ENCODE data around the gene GHRH.

DNA sequence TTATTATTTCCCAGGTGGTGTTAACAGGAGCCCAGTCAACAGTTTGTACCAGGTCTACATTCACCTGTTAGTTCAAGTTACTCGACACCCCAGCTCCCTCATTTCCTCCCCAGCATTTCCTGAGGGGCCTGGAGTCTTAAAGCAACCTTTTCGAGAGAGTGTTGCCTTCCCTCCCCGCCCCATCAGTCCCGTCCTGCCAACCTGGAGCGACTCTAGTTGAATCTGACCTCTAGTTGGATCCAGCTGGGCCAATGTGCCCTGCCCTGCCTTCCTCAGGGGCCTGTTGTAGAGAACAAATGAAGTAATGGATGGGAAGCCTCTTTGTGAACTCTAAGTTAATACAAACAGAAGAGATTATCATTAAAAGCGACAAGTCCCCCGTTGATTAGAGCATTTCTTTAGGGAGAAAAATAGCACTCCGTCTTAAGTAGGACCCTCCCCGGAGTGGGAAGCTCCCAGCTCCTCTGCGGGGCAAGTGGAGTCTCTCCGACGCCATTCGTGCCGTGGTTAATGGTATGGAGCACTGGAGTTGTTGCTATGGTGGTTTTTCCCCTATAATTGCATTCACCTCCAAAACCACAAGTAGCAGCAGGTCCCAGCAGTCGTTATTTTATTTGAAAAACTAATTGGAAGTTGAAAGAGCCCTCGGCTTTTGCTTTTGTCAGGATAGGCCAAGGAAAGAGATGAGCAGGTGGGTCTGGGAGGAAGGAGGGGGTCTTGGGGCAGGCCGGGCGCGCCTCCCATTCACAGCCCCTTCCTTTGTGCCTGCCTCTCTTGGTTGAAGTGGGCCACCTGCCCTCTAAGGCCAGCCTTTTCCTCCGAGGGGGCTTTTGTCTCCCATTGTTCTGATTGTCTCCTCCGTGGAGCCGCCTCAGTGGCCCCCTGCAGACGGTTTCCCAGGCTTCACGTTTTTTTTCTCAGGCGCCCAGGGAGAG is 16.1 kb downstream of the GHRH start:
- TF ChIP-seq, protein P1, sequence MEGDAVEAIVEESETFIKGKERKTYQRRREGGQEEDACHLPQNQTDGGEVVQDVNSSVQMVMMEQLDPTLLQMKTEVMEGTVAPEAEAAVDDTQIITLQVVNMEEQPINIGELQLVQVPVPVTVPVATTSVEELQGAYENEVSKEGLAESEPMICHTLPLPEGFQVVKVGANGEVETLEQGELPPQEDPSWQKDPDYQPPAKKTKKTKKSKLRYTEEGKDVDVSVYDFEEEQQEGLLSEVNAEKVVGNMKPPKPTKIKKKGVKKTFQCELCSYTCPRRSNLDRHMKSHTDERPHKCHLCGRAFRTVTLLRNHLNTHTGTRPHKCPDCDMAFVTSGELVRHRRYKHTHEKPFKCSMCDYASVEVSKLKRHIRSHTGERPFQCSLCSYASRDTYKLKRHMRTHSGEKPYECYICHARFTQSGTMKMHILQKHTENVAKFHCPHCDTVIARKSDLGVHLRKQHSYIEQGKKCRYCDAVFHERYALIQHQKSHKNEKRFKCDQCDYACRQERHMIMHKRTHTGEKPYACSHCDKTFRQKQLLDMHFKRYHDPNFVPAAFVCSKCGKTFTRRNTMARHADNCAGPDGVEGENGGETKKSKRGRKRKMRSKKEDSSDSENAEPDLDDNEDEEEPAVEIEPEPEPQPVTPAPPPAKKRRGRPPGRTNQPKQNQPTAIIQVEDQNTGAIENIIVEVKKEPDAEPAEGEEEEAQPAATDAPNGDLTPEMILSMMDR (IDR thresholded peaks at IDR 0.05) = no peak
- no peak for TF ChIP-seq POLR2A (IDR thresholded peaks at IDR 0.05)
